GM21390 (cell line): ENCODE results near the gene CAMTA1.
"Not testable (repeated sequence)": the region's sequence is repeated elsewhere in the genome, so short reads cannot be mapped to it uniquely, and the experiment has no call there.

ENCODE experiments used
- ATAC-seq: cut with Tn5 transposase; IDR thresholded peaks from one replicate; pipeline ENCODE4 v1.9.1; 2021; ENCODE audit not compliant: unreplicated experiment

The CAMTA1 gene

GRCh38 chr1:7329868-7330615 is 544.8 kb downstream of the CAMTA1 start:
- ATAC-seq, result no peak

GRCh38 chr1:7330726-7331125 is 545.5 kb downstream of the CAMTA1 start:
- not testable (repeated sequence) for ATAC-seq

- no peak for ATAC-seq
Observed at GRCh38 chr1:7331926-7332535, 546.8 kb downstream of the CAMTA1 start.

- ATAC-seq, result no peak
Observed at GRCh38 chr1:7333094-7333493, 547.8 kb downstream of the CAMTA1 start.

- no peak for ATAC-seq
Observed at GRCh38 chr1:7333620-7334019, 548.4 kb downstream of the CAMTA1 start.

GRCh38 chr1:7334475-7335035 is 549.3 kb downstream of the CAMTA1 start:
- ATAC-seq, result no peak

- no peak for ATAC-seq
Observed at GRCh38 chr1:7335224-7335879, 550.1 kb downstream of the CAMTA1 start.

- no peak for ATAC-seq
Observed at GRCh38 chr1:7338439-7338838, 553.2 kb downstream of the CAMTA1 start.

- no peak for ATAC-seq
Observed at GRCh38 chr1:7339014-7339413, 553.8 kb downstream of the CAMTA1 start.

GRCh38 chr1:7339953-7340352 is 554.7 kb downstream of the CAMTA1 start:
- no peak for ATAC-seq

- ATAC-seq, result no peak
Observed at GRCh38 chr1:7341145-7341905, 556.1 kb downstream of the CAMTA1 start.

- ATAC-seq, result no peak
Observed at GRCh38 chr1:7343882-7344281, 558.6 kb downstream of the CAMTA1 start.

GRCh38 chr1:7344299-7344698 is 559.0 kb downstream of the CAMTA1 start:
- no peak for ATAC-seq

GRCh38 chr1:7345516-7345915 is 560.3 kb downstream of the CAMTA1 start:
- ATAC-seq, result no peak

GRCh38 chr1:7346070-7346596 is 560.9 kb downstream of the CAMTA1 start:
- no peak for ATAC-seq

- ATAC-seq, result no peak
Observed at GRCh38 chr1:7346600-7347570, 561.6 kb downstream of the CAMTA1 start.

GRCh38 chr1:7348073-7348472 is 562.8 kb downstream of the CAMTA1 start:
- no peak for ATAC-seq

GRCh38 chr1:7348580-7348979 is 563.3 kb downstream of the CAMTA1 start:
- no peak for ATAC-seq

GRCh38 chr1:7350804-7351203 is 565.5 kb downstream of the CAMTA1 start:
- ATAC-seq, result no peak

- ATAC-seq, result no peak
Observed at GRCh38 chr1:7351649-7352048, 566.4 kb downstream of the CAMTA1 start.
